NCI-H2107 treated with DMSO at 0.1 percent for 48 hours (cell line): Measurements from ENCODE around the gene ISX.
"Not testable (repeated sequence)": the region's sequence is repeated elsewhere in the genome, so short reads cannot be mapped to it uniquely, and the experiment has no call there.

Source experiments
- DNase-seq: peaks from one replicate; lab custom pipeline; 2025; ENCODE audit not compliant: unreplicated experiment; lab: John Stamatoyannopoulos, UW

The ISX gene

DNA sequence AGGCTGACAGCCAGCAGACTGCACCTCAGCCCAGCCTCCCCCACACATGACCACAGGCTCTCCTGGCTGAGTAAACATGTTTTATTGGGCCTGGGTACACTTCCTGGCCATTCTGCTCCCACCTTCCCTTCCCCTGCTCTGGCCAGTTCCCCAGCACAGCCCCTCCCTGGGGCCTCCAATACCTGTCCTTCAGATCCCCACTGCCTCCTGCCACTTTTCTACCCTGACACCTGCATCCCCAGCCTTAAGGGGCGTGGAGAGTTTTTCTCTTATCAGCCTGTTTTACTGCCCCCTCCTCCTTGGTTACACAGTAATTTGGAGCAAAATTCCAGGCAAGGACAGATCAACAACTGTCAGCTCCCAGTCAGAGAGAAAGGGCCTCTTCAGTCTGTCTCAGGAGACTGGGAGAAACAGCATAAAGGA lies at the start of gene ISX:
TSS of gene ISX (plus strand) at position 363 of the 423 bp plus-strand sequence. CDS start 930 bp downstream, outside the sequence.
- no peak for DNase-seq

DNA sequence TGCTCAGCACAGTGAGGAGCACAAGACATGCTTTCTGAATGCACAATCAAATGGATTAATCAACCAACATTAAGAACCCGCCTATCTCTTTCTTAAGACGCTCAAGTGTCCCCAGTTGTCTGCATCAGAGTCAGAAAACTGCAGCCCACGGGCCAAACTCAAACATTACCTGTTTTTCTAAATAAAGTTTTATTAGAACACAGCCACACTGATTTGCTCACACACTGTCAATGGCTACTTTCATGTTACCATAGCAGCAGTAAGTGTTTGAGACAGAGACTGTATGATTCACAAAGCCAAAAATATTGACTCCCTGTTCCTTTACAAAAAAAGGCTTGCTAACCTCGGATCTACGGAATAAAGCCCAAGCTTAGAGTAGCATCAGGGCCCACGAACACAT lies 49.0 kb upstream of the ISX start:
- DNase-seq = no peak

DNA sequence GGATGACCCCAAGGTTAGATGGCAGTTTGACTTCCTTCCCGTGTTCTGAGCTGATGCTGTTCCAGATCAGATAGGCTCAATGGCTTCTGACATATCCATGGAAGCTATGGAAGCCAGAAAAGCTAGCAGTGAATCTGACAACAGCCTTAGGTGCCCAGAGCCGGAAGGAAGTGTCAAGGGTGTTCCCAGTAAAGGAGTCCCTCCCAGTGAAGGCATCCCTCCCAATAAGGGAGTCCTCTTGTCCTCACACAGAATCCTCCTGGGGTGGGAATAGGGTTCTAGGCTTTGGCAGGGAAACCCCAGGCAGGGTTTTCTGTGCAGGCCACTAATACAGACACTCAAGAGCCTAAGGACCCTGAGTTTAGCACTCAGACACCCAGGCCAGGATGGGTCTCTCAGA lies 47.0 kb upstream of the ISX start:
- DNase-seq = no peak

DNA sequence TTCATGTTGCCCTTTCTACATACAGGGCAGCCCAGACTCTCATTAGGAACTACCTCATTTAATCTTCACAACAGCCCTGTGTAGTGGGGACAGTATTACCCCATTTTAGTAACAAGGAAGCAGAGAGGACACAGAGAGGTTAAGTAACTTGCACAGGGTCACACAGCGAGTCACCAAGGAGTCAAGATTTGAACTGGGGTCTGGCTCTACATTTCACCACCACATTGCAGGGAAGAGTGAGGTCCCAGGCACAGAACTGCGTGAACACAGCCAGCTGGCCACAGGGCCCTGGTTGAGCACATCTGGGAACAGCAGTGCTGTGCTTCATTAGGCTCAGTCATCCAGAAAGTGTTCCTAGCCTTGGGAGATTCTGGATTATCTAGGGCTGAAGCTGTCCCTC lies 45.4 kb upstream of the ISX start:
- no peak for DNase-seq

DNA sequence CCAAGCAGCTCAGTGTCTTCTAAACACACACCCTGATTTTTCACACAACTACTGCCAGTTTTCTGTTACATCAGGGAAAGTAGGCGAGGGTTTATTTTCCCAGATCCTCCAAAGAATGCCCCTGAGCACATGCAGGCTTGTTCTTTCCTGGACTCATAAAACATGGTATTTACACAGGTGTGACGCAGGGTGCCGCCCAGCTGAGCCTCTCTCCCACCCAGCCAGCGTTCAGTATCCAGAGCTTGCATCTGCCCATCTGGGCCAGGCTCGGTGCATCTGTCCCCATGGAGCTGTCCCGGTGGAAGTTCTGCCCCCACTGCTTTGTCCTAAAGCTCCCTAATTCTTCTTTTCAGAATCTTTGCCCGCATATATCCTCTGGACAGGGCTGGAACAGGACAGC lies 44.8 kb upstream of the ISX start:
- DNase-seq = no peak

DNA sequence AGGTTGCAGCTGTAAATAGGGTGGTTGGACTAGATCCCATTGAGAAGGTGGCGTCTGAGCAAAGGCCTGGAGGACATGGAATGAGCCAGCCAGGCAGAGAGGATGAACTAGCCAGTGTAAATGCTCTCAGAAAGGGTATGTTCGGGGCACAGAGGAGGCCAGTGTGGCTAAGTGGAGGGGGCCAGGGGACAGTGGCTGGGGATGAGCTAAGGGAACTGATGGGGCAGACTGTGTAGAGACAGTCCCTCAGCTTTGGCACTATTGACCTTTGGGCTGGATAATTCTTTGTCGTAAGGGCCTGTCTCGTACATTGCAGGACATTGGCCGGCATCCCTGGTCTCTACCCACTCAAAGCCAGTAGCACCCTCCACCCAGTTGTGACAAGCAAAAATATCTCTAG lies 43.7 kb upstream of the ISX start:
- no peak for DNase-seq

DNA sequence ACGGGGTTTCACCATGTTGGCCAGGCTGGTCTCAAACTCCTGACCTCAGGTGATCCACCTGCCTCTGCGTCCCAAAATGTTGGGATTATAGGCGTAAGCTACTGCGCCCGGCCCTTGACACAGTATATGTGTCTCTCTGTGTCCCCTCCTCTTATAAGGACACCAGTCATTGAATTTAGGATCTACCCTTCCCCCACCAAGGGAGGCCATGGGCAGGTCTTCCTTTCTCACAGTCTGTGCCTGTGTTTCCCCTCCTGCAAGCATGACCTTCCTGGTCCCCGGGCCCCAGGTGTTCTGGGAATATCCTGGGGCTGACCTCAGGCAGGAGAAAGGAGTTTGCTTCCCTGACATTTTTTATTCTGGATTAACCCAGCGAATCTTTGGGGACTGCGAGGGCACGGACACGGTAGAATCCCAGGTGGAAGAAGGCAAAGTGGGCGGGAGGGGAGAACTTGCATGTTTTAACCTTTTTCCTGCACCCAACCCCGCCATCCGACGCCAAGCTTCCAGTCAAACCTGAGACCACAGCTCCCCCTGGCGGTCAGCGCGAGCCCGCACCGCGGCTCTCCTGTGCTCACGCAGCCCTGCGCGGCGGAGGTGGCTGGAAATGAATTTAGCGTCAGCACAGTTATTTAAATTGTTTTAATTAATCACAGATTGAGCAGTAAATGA lies 42.1 kb upstream of the ISX start:
- DNase-seq = no peak

DNA sequence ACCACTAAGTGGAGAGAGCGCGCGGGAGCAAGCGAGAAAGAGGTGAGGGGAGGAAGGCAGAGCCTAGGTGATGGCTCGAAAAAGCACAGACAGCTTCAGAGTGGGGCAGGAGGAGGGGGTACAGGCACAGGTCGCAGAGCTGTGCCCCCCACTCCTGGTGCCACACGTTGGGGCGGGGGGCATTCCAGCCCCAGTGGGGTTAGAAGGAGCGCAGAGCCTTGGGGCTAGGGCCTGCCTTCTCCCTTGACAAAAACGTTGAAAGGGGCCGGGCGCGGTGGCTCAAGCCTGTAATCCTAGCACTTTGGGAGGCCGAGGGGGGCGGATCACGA lies 41.6 kb upstream of the ISX start:
- DNase-seq = no peak

DNA sequence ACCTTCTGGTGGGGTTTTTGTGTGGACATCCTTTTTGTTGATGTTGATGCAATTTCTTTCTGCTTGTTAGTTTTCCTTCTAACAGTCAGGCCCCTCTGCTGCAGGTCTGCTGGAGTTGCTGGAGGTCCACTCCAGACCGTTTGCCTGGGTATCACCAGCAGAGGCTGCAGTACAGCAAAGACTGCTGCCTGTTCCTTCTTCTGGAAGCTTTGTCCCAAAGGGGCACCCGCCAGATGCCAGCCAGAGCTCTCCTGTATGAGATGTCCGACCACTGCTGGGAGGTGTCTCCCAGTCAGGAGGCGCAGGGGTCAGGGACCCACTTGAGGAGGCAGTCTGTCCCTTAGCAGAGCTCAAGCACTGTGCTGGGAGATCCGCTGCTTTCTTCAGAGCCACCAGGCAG lies 35.8 kb upstream of the ISX start:
- DNase-seq = not testable (repeated sequence)

DNA sequence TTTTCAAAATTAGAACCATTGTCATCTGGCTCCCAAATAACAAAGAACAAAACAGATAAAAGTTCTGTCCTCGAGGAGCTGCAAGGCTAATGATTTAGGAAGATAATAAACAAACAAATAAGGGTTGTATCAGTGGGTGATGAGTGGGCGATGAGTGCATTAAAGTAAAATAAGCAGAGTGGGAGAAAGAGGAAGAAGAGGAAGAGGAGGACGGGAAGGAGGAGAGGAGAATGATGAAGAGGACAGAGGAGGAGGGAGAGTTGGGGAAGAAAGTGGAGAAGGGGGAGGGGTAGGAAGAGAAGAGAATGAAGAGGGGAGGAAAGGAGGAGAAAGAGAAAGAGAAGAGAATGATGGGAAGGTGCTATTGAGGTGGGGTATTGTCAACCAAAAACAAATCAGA lies 33.4 kb upstream of the ISX start:
- DNase-seq = no peak

DNA sequence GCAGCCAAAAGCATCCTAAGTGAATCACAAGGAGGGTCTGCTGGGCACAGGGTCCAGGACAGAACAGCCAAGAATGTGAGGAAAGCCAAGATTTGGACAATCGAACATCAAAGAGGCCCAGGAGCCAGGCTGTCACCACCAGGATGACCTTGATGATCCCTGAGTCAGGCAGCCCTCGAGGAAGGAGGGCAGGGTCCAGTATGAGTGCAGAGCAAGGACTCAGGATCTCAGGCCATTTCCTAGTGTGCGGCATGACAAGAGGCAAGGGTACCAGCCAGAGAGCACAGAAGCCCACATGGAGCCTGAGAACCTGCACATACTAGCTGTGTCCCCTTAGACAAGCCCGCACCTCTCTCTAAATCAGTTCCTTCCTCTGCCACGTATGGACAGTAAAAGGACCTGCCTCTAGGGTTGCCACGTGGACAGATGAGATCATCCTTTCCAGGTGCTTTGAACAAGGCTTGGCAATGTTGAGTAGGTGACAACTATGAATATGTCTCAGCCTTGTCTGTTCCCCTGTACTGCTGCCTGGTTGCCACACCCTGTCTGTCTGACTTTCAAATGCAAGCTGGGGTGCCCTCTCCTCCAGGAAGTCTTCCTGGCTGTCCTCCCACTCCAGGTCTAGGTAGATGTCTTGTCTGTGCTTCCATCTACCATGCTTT lies 32.2 kb upstream of the ISX start:
- no peak for DNase-seq

DNA sequence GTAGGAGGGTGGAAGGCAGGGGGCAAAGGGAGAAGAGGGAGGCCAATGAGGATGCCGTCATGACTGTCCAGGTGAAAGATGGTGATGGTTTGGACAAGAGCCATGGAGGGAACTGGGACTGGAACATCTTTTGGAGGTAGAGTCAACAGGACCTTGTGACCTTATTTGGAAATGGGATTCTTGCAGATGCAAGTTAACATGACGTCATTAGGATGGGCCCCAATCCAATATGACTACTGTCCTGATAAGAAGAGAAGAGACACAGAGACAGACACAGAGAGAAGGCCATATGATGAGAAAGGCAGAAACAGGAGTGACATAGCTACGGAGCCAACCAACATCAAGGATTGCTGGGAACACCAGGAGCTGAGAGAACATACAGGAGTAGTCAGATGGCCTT lies 31.0 kb upstream of the ISX start:
- DNase-seq = no peak

DNA sequence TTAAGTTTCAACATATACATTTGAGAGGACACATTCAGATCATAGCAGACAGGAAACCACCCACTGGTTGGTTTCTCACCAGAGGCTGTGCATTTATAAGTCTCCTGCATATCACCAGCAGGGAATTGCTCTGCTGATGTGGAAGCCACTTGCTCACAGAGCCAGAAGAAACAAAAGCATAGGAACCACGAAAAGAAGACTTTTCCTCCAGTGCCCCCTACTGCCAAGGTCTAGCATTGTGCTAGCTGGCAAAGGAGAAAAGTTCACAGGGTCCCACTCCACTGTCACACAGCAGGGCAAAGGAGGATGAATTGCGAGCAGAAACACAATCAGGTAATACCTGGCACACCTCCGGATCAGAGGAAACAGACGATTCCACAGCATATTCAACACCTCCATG lies 28.9 kb upstream of the ISX start:
- DNase-seq = no peak

DNA sequence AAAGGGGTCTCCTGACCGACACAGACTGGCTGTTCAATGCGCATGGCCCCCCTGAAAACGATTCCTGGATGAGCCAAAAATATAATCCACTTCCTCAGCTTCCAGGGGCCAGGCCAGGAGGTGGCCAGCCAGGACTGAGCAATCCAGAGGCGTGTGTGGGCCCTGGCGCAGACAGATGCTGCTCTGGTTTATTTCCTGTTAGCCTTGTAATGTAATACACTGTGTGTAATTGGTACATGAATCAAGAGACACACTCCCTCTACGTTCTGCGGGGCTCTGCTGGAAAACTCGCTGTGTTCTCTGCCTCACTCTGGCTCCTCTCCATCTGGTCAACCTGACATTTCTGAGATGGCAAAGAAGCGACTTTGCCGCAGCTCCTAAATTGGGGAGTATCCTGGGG lies 26.3 kb upstream of the ISX start:
- DNase-seq = no peak

DNA sequence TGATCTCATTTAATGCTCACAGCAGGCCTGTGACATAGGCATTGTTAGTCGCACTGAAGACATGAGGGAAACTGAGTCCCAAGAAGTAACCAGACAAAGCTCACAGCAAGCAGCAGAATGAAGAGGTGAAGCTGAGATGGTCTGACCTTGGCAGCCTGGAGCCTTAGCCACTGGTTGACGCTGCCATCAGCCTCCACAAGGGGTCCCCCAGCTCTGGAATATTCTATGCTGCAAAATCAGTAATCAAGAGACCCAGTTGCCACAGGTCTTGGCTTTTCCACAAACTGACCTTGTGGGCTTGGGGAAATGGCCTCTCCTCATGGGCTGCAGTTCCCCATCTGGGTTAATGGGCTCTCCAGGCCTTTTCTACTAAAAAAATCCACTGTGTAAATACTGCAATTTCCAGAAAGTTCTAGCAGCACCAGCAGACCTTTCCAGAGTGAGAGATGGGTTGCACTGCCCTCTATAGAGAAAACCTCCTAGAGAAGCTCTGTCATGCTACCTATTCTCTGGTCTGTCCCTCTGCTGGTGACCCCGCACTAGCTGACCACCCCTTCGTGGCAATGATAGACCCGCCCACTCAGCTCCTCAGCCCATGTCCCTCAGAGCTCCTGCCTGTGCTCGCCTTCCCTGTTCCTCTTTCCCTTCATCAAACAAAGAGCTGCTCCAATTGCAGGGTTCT lies 22.6 kb upstream of the ISX start:
- DNase-seq = no peak

DNA sequence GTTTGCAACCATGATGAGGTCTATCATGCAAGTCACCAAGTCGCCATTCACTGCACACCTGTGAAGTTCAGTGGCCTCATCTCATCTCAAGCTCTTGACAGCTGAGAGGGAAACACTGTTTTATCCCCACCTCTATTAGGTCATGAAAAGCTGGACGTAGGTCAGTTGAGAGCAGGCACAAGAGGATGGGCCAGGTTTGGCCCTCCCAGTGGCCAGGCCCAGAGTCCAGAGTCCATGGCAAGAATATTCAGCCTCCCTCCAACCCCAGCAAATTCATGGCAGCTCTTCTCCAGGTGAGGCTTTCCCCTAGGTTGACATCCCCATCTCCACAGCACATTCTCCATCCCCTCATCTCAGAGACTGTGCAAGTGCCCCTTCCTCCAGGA lies 22.0 kb upstream of the ISX start:
- DNase-seq = no peak

DNA sequence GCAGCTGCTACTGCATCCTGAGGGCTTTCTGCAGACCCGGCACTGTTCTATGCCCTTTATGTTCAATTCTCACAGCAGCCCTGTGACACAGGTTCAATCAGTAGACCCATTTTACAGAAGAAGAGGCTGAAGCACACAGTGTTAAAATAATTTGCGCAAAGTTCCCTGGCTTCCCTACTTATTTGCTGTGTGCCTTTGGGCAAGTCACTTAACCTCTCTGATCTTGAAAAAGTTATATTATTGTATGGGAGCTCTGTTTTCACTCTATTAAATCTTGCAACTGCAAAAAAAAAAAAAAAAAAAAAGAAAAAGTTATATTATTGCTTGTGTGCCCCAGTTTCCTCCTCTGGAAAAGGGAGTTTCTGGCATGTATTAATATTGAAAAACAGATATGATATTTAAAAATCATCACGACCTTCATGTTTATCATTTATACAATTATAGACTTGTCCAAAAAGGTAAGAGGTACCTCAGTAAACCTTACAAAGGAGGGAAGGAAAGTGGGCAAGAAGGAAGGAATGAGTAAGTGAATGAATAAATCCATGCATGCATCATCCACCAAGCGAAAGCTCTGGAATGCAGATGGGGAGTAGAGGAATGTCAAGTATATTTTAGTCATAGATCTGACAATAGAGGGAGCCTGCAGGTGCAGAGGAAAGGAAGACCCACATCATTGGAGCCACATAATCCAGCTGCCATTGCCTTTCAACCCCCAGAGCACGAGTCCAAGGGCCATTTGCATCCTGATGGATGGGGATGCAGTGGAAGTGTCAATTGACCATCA lies 21.2 kb upstream of the ISX start:
- DNase-seq = no peak

DNA sequence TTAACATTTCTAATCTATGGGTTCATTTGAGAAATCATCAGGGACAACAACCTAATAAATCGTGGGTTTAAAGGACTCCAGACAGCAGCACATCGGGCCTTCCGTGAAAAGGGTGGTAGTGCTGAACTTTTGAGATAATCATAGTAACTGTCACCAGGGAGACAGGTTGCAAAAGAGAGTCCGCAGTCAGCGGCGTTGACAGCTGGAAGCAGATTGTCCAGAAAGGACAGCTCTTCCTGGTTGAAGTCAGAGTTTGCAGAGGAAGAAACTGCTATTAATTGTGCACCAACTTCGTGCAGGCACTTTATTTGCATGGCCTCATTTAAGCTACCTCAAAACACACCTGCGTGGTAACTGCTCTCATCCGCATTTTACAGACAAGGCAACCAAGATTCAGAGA lies 20.5 kb upstream of the ISX start:
- no peak for DNase-seq

DNA sequence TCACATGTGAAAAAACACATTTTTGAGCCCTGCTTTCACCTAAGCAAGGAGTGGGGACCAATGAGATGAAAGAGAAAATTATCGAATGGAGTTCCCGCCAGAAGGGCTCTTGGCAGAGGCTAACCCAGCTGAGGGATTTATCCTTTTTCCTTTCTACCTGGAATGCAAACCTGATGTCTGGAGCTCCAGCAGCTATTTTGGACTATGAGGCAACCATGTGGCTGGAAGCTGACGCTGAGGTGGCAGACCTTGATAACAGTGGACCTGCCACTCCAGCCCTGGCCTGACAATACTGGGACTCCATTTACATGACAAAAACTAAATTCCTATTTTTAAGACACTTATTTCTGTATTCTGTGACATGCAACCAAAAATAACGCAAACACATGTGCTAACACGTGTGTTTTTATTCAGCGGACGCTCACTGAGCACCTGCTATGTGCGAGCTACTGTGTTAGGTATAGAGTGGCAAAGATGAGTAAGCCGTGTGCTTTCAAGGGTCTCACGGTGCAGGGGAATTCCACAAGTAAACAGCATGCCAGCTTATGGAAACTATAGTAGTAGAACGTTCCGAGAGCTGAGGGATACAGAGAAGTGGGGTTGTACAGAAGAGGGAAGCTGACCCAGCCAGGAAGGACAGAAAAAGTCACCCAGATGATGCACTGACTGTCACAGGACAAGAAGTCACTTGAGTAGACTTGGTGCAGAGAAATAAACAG lies 19.1 kb upstream of the ISX start:
- no peak for DNase-seq

DNA sequence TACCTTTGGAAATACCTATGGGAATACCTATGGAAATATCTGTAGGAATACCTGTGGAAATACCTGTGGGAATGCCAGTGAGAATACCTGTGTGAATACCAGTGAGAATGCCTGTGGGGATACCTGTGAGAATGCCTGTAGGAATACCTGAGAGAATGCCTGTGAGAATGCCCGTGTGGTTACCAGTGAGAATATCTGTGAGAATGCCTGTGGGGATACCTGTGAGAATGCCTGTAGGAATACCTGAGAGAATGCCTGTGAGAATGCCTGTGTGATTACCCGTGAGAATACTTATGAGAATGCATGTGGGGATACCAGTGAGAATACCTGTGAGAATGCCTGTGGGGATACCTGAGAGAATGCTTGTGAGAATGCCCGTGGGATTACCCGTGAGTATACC lies 15.9 kb upstream of the ISX start:
- DNase-seq = not testable (repeated sequence)

DNA sequence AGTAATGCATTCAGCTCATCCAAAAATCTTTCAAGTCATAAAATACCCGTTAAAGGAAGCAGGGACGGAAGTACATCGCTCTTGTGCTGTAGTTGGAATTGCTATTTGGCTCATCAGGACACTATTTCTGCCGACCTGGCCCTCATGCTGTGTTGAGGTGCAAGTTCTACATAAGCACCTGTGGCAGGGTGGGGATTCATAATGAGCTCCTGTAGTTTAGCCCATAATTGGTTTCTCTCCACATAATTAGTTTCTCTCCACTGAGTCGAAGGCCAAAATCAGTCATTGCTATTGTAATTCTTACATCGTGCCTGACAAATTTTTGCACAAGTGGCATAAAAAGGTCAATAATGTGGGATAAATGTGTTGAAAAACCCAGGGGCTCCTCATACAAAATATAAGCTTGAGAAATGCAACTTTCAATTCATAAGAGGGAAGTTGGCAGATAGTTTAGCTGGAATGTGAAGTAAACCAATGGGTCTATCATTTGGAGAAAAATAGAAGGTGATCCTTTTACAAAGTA lies 14.9 kb upstream of the ISX start:
- DNase-seq = no peak
